ENCODE measurements around the gene LRCH2. TPM values are rescaled to one million over a fixed set of nuclear protein-coding genes. Genes with fewer than 3 reads are reported as not detected.

Gene LRCH2
- total RNA-seq, 2 experiments from 2014 or later = not detected

GRCh38 chrX:115257711-115258110 lies 23.8 kb upstream of the LRCH2 start:
- H4K20me1 ChIP-seq (ENCODE audit: insufficient read depth, low read length) = no peaks in the 10 kb centered on the region
- H3K36me3 ChIP-seq (ENCODE audit: insufficient read depth, low read length) = no peaks in the 10 kb centered on the region
- TF ChIP-seq EZH2phosphoT487 (IDR thresholded peaks at IDR 0.05; ENCODE audit: borderline replicate concordance, low read depth, low read length) (no peak), CTCF (conservative IDR thresholded peaks at IDR 0.05; ENCODE audit: low read length) (no peak)
- no peaks in the 10 kb centered on the region for H3K79me2 ChIP-seq (ENCODE audit: insufficient read depth, low read depth, low read length)
- no peak overlapping the region for H2AFZ ChIP-seq (ENCODE audit: low read length)
- intact Hi-C loops (cut with micrococcal nuclease; ENCODE audit: unreplicated experiment) = no loop called here
- H3K4me1 ChIP-seq (ENCODE audit: insufficient read depth, low read length, poor library complexity, severe bottlenecking) = no peaks in the 10 kb centered on the region
- BruUV-seq (replicated peaks) = no TSS peak
- ChIA-PET POLR2A (no interaction called here), CTCF (ENCODE audit: unreplicated experiment) (no interaction called here)
- H3K9me2 ChIP-seq (ENCODE audit: insufficient read depth, low read length) = no peaks in the 10 kb centered on the region
- no peak overlapping the region for H3K27ac ChIP-seq (ENCODE audit: low read depth, low read length, poor library complexity, severe bottlenecking)
- H3K9me3 ChIP-seq (ENCODE audit: low read length) = no peaks in the 10 kb centered on the region
- no peak for DNase-seq (ENCODE audit: low spot score)
- H3K4me2 ChIP-seq (ENCODE audit: low read length) = no peak overlapping the region
- H3K4me3 ChIP-seq (ENCODE audit: low read depth, low read length, poor library complexity, severe bottlenecking) = no peak overlapping the region

- H3K27ac ChIP-seq (ENCODE audit: low read depth, low read length, poor library complexity, severe bottlenecking) = no peak overlapping the region
- BruUV-seq (replicated peaks) = no TSS peak
- POLR2A ChIA-PET = no interaction called here
- CTCF ChIA-PET (ENCODE audit: unreplicated experiment) = no interaction called here
- no peaks in the 10 kb centered on the region for H4K20me1 ChIP-seq (ENCODE audit: insufficient read depth, low read length)
- intact Hi-C loops (cut with micrococcal nuclease; ENCODE audit: unreplicated experiment) = no loop called here
- TF ChIP-seq CTCF (conservative IDR thresholded peaks at IDR 0.05; ENCODE audit: low read length) = no peak
- TF ChIP-seq EZH2phosphoT487 (IDR thresholded peaks at IDR 0.05; ENCODE audit: borderline replicate concordance, low read depth, low read length) = no peak
- H3K9me3 ChIP-seq (ENCODE audit: low read length) = no peaks in the 10 kb centered on the region
- no peaks in the 10 kb centered on the region for H3K36me3 ChIP-seq (ENCODE audit: insufficient read depth, low read length)
- no peaks in the 10 kb centered on the region for H3K4me1 ChIP-seq (ENCODE audit: insufficient read depth, low read length, poor library complexity, severe bottlenecking)
- no peaks in the 10 kb centered on the region for H3K79me2 ChIP-seq (ENCODE audit: insufficient read depth, low read depth, low read length)
- DNase-seq (ENCODE audit: low spot score) = no peak
- no peaks in the 10 kb centered on the region for H3K9me2 ChIP-seq (ENCODE audit: insufficient read depth, low read length)
- no peak overlapping the region for H2AFZ ChIP-seq (ENCODE audit: low read length)
- no peak overlapping the region for H3K4me3 ChIP-seq (ENCODE audit: low read depth, low read length, poor library complexity, severe bottlenecking)
- H3K4me2 ChIP-seq (ENCODE audit: low read length) = no peak overlapping the region
Observed at GRCh38 chrX:115255003-115255402, 21.1 kb upstream of the LRCH2 start.

- no peaks in the 10 kb centered on the region for H3K79me2 ChIP-seq (ENCODE audit: insufficient read depth, low read depth, low read length)
- H2AFZ ChIP-seq (ENCODE audit: low read length) = no peak overlapping the region
- no peak for TF ChIP-seq CTCF (conservative IDR thresholded peaks at IDR 0.05; ENCODE audit: low read length)
- no peak for TF ChIP-seq EZH2phosphoT487 (IDR thresholded peaks at IDR 0.05; ENCODE audit: borderline replicate concordance, low read depth, low read length)
- ChIA-PET CTCF (ENCODE audit: unreplicated experiment) (no interaction called here), POLR2A (no interaction called here)
- no peaks in the 10 kb centered on the region for H3K9me2 ChIP-seq (ENCODE audit: insufficient read depth, low read length)
- no peaks in the 10 kb centered on the region for H3K9me3 ChIP-seq (ENCODE audit: low read length)
- no peaks in the 10 kb centered on the region for H4K20me1 ChIP-seq (ENCODE audit: insufficient read depth, low read length)
- no peak overlapping the region for H3K4me3 ChIP-seq (ENCODE audit: low read depth, low read length, poor library complexity, severe bottlenecking)
- intact Hi-C loops (cut with micrococcal nuclease; ENCODE audit: unreplicated experiment) = no loop called here
- H3K36me3 ChIP-seq (ENCODE audit: insufficient read depth, low read length) = no peaks in the 10 kb centered on the region
- no peak overlapping the region for H3K27ac ChIP-seq (ENCODE audit: low read depth, low read length, poor library complexity, severe bottlenecking)
- BruUV-seq (replicated peaks) = no TSS peak
- no peaks in the 10 kb centered on the region for H3K4me1 ChIP-seq (ENCODE audit: insufficient read depth, low read length, poor library complexity, severe bottlenecking)
- H3K4me2 ChIP-seq (ENCODE audit: low read length) = no peak overlapping the region
- DNase-seq (ENCODE audit: low spot score) = no peak
Observed at GRCh38 chrX:115251458-115252233, 17.8 kb upstream of the LRCH2 start.

Measured in OCI-LY7 (cell line).